Common myeloid progenitor, CD34-positive (primary cell): ENCODE measurements around the gene PPP2R2B.

Experiments used
- CTCF ChIA-PET: fragments of 350-600 bp; sonication (Branson Sonifier 250); formaldehyde crosslinking; loops from one replicate; lab custom pipeline; 2021; ENCODE audit warnings: antibody characterized with exemption; lab: Charles Lee
- POLR2A ChIA-PET: fragments of 350-600 bp; sonication (Branson Sonifier 250); formaldehyde crosslinking; loops from one replicate; lab custom pipeline; 2021; ENCODE audit warnings: antibody characterized with exemption; lab: Charles Lee
- DNase-seq, 3 donors: peaks; one replicate each; pipeline versions ENCODE4 v3.0.0 to v3.0.0-alpha.2; 2013
- H3K27ac ChIP-seq, 2 experiments: 1 replicate in 1 of 2; 2 replicates in 1 of 2; pipeline ENCODE4 v1.7.0; 2013; ENCODE audit warnings: inconsistent platforms in 2 of 2, low read length in 2 of 2, mild to moderate bottlenecking in 2 of 2, low read depth in 1 of 2, moderate library complexity in 1 of 2; ENCODE audit not compliant: severe bottlenecking in 2 of 2, insufficient read depth in 1 of 2, poor library complexity in 1 of 2
- H3K27me3 ChIP-seq, 5 experiments: replicated peaks in 2 of 5; 1 replicate in 3 of 5; 2 replicates in 2 of 5; pipeline versions ENCODE4 v1.6.1 to v1.7.0; 2013; ENCODE audit warnings: low read length in 4 of 5, mild to moderate bottlenecking in 2 of 5, moderate library complexity in 2 of 5, inconsistent platforms in 1 of 5; ENCODE audit not compliant: insufficient read depth in 5 of 5, control insufficient read depth in 4 of 5
- H3K36me3 ChIP-seq, 4 experiments: 1 replicate in 2 of 4; 2 replicates in 2 of 4; pipeline versions ENCODE4 v1.6.1 to v1.7.0; 2013; ENCODE audit warnings: low read length in 3 of 4, control low read depth in 1 of 4, mild to moderate bottlenecking in 1 of 4; ENCODE audit not compliant: control insufficient read depth in 4 of 4, insufficient read depth in 4 of 4
- H3K4me1 ChIP-seq, 4 experiments: 1 replicate in 3 of 4; 2 replicates in 1 of 4; pipeline versions ENCODE4 v1.6.1 to v1.7.1; 2013; ENCODE audit warnings: low read length in 3 of 4, mild to moderate bottlenecking in 3 of 4, control low read depth in 1 of 4, inconsistent platforms in 1 of 4, moderate library complexity in 1 of 4; ENCODE audit not compliant: control insufficient read depth in 4 of 4, insufficient read depth in 4 of 4; ENCODE audit errors: control extremely low read depth in 1 of 4
- H3K4me3 ChIP-seq, 7 experiments: 1 replicate in 4 of 7; 2 replicates in 3 of 7; pipeline versions ENCODE4 v1.5.1 to v1.7.0; 2013; ENCODE audit warnings: mild to moderate bottlenecking in 7 of 7, low read length in 6 of 7, moderate library complexity in 6 of 7, inconsistent platforms in 2 of 7, low read depth in 2 of 7, control low read depth in 1 of 7; ENCODE audit not compliant: insufficient read depth in 4 of 7, control insufficient read depth in 1 of 7; ENCODE audit errors: extremely low read depth in 1 of 7
- H3K9me3 ChIP-seq, 5 experiments: 1 replicate in 4 of 5; 2 replicates in 1 of 5; pipeline versions ENCODE4 v1.6.1 to v1.7.1; 2013; ENCODE audit warnings: low read length in 4 of 5, mild to moderate bottlenecking in 2 of 5, inconsistent platforms in 1 of 5, low read depth in 1 of 5, moderate library complexity in 1 of 5; ENCODE audit not compliant: control insufficient read depth in 4 of 5, insufficient read depth in 2 of 5; ENCODE audit errors: control extremely low read depth in 1 of 5
- WGBS: methylation state at CpG from one replicate; pipeline ENCODE4 v1.1.5; 2013; ENCODE audit not compliant: insufficient coverage; 5-methylcytosine and 5-hydroxymethylcytosine counted together

The PPP2R2B gene

DNA sequence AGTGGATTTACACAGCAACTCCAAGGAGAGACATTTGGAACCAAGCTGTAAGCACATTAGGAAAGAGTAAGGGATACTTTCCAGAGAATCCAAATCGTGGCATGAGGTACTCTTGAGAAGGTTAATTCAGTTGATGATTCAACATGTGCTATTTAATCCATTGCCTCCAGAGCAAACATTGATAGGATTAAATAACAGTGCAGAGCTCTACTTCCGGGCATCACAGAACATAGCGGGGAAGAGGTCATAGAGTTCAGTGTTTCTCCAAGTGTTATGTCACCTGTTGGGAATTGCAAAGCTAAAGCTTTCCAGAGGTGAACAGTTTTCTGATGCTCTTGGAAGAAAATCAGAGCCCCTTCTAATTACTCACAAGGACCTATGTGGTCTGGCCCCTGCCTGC lies 127.5 kb downstream of the PPP2R2B start:
- H3K4me3 ChIP-seq, result no peak overlapping the region
- CTCF ChIA-PET, result no interaction called here
- peaks cover 0 to 5% (median 0%) of the 10 kb centered on the region in 5 experiments for H3K9me3 ChIP-seq
- no peaks in the 10 kb centered on the region for H3K36me3 ChIP-seq
- POLR2A ChIA-PET, result interaction anchor here (0.9 kb wide), 1 partner anchor 52 kb away, joined by 3 read pairs; no protein-coding TSS in a partner anchor
- H3K27ac ChIP-seq, result no peak overlapping the region
- H3K27me3 ChIP-seq, result no peaks in the 10 kb centered on the region
- H3K4me1 ChIP-seq, result peaks cover 4 to 35% (median 25%) of the 10 kb centered on the region in 4 experiments
- WGBS, result 98% methylated on average over 3 of the region's 3 CpGs
- DNase-seq, result no peak

DNA sequence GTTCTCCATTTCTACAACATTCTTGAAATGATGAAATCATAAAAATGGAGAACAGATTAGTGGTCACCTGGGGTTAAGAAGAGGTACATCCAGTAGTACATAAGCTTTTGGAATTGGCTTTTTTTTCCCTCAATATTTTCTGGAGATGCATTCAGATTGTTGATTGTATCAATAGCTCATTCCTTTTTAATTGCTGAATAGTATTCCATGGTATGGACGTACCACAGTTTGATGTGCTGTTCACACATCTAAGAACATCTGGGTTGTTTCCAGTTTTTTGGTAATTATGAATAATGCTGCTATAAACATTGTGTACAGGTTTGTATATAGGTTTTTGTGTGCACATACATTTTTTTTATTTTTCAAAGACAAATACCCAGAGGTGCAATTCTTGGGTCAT lies 130.0 kb downstream of the PPP2R2B start:
- POLR2A ChIA-PET, result no interaction called here
- no peak overlapping the region for H3K4me3 ChIP-seq
- H3K27me3 ChIP-seq, result no peaks in the 10 kb centered on the region
- no peaks in the 10 kb centered on the region for H3K36me3 ChIP-seq
- peaks cover 4 to 25% (median 19%) of the 10 kb centered on the region in 4 experiments for H3K4me1 ChIP-seq
- CTCF ChIA-PET, result interaction anchor here (0.9 kb wide), 1 partner anchor 9 kb away, joined by 3 read pairs; no protein-coding TSS in a partner anchor
- WGBS, result no CpG with 5 or more reads among the region's 1 CpG
- DNase-seq, result no peak
- peaks cover 0 to 5% (median 0%) of the 10 kb centered on the region in 5 experiments for H3K9me3 ChIP-seq
- no peak overlapping the region for H3K27ac ChIP-seq

- DNase-seq, result no peak
- H3K9me3 ChIP-seq, result peaks cover 0 to 5% (median 0%) of the 10 kb centered on the region in 5 experiments
- ChIA-PET POLR2A (no interaction called here), CTCF (no interaction called here)
- H3K27ac ChIP-seq, result no peak overlapping the region
- no peaks in the 10 kb centered on the region for H3K27me3 ChIP-seq
- H3K4me1 ChIP-seq, result peaks cover 0 to 2% (median 0%) of the 10 kb centered on the region in 4 experiments
- H3K36me3 ChIP-seq, result no peaks in the 10 kb centered on the region
- H3K4me3 ChIP-seq, result no peak overlapping the region
- WGBS, result 98% methylated on average over 3 of the region's 5 CpGs
These were observed 132.5 kb downstream of the PPP2R2B start for GRCh38 chr5:146745931-146746577.

GRCh38 chr5:146744068-146744745 lies 134.3 kb downstream of the PPP2R2B start:
- POLR2A ChIA-PET, result no interaction called here
- CTCF ChIA-PET, result interaction anchor here (0.7 to 1.2 kb wide), 2 partner anchors 50 to 55 kb away, joined by 3 to 4 read pairs; no protein-coding TSS in a partner anchor
- peaks cover 0 to 5% (median 0%) of the 10 kb centered on the region in 5 experiments for H3K9me3 ChIP-seq
- H3K27me3 ChIP-seq, result no peaks in the 10 kb centered on the region
- no peaks in the 10 kb centered on the region for H3K36me3 ChIP-seq
- WGBS, result 40% methylated on average over 1 of the region's 2 CpGs
- no peak overlapping the region for H3K4me3 ChIP-seq
- no peak for DNase-seq
- no peak overlapping the region for H3K27ac ChIP-seq
- no peaks in the 10 kb centered on the region for H3K4me1 ChIP-seq

- H3K4me1 ChIP-seq, result no peaks in the 10 kb centered on the region
- H3K4me3 ChIP-seq, result no peak overlapping the region
- H3K36me3 ChIP-seq, result no peaks in the 10 kb centered on the region
- WGBS, result 100% methylated on average over 3 of the region's 5 CpGs
- peaks cover 0 to 8% (median 6%) of the 10 kb centered on the region in 5 experiments for H3K9me3 ChIP-seq
- no peak overlapping the region for H3K27ac ChIP-seq
- ChIA-PET POLR2A (no interaction called here), CTCF (interaction anchor here (0.7 to 1.1 kb wide), 3 partner anchors 13 to 73 kb away, joined by 3 to 4 read pairs (median 4); no protein-coding TSS in a partner anchor)
- H3K27me3 ChIP-seq, result no peaks in the 10 kb centered on the region
- no peak for DNase-seq
These were observed 143.5 kb downstream of the PPP2R2B start for GRCh38 chr5:146734936-146735577.

DNA sequence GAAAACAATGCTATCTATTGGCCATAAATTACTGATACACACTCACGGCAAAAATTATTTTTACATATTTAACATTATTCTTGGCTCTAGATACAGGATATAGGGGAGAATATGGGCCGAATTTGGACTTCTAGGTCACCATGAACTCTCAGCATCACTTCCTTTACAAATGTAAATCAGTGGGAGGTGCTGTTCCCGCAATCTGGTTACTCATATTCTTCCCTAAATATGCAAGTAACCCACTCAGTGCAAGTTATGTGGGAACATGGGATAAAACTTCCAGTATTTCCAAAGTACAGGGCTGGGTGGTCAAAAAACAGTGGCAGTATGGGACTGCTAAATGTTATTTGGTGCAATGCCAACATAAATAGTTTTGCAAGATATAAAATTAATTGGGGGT lies 145.6 kb downstream of the PPP2R2B start:
- CTCF ChIA-PET, result interaction anchor here (0.7 to 1.0 kb wide), 2 partner anchors 9 to 25 kb away, joined by 3 read pairs; no protein-coding TSS in a partner anchor
- WGBS, result no CpG with 5 or more reads among the region's 3 CpGs
- Histone ChIP-seq H3K27ac (no peak overlapping the region), H3K9me3 (peaks cover 0 to 22% (median 10%) of the 10 kb centered on the region in 5 experiments), H3K4me1 (no peaks in the 10 kb centered on the region), H3K4me3 (no peak overlapping the region), H3K27me3 (no peaks in the 10 kb centered on the region), H3K36me3 (no peaks in the 10 kb centered on the region)
- POLR2A ChIA-PET, result no interaction called here
- DNase-seq, result no peak
